Gastrocnemius medialis (tissue), 4 donors: Measurements from ENCODE around the gene SPTLC3. TPM values are rescaled to one million over a fixed set of nuclear protein-coding genes. Genes with fewer than 3 reads are reported as not detected.

Experiments
- ATAC-seq, 2 donors: fragments of 150-250 bp; one replicate each; pipeline ENCODE4 v1.9.1; 2016
- DNase-seq, 2 donors: peaks; one replicate each; pipeline ENCODE4 v3.0.0-alpha.2; 2019
- H3K27ac ChIP-seq, 4 donors: fragments of 200-600 bp; sonication (generic); 1 replicate in 1 of 4; 2 replicates in 3 of 4; pipeline ENCODE4 v1.5.1; 2016 to 2018; ENCODE audit warnings: mild to moderate bottlenecking in 2 of 4, moderate library complexity in 1 of 4
- H3K27me3 ChIP-seq, 3 donors: fragments of 200-600 bp; sonication (generic) in 2 of 3; 1 replicate in 1 of 3; 2 replicates in 2 of 3; pipeline versions ENCODE4 v1.5.1 to v1.6.0; 2016 to 2019; ENCODE audit warnings: mild to moderate bottlenecking in 1 of 3, moderate library complexity in 1 of 3
- H3K36me3 ChIP-seq, 2 donors: fragments of 200-600 bp; sonication (generic) in 1 of 2; one replicate each; pipeline ENCODE4 v1.5.1; 2017 to 2018
- H3K4me1 ChIP-seq, 2 donors: fragments of 200-600 bp; sonication (generic) in 1 of 2; one replicate each; pipeline ENCODE4 v1.5.1; 2016 to 2017; ENCODE audit warnings: mild to moderate bottlenecking in 2 of 2
- H3K4me3 ChIP-seq, 4 donors: fragments of 200-600 bp; sonication (generic) in 3 of 4; 1 replicate in 1 of 4; 2 replicates in 3 of 4; pipeline ENCODE4 v1.5.1; 2016 to 2019; ENCODE audit warnings: mild to moderate bottlenecking in 2 of 4
- H3K9me3 ChIP-seq, 3 donors: fragments of 200-600 bp; sonication (generic) in 2 of 3; 1 replicate in 1 of 3; 2 replicates in 2 of 3; pipeline ENCODE4 v1.5.1; 2016 to 2019
- POLR2A ChIP-seq, 2 donors: fragments of 450-650 bp; IDR thresholded peaks; one replicate each; pipeline ENCODE4 v1.6.1; 2017; ENCODE audit warnings: antibody characterized with exemption in 2 of 2, mild to moderate bottlenecking in 2 of 2, moderate library complexity in 2 of 2
- in situ Hi-C, 4 donors: fragments of 200-750 bp; cut with MboI; loops; one replicate each; pipeline versions ENCODE4 v1.15.0 to v1.8.0; 2017; ENCODE audit warnings: low sequenced_read_pairs in 4 of 4
- intact Hi-C: fragments of 100-400 bp; cut with DNase I; formaldehyde crosslinking; loops from one replicate; pipeline ENCODE4 v1.15.1; 2023; ENCODE audit warnings: low total_unique reads
- total RNA-seq, 4 donors: library from RNA; depleted of rRNA; stranded (reverse); fragments of >200 nt; gene quantifications; one replicate each; pipeline versions ENCODE4 v1.1.0 to v1.2.3, GENCODE V29; 2016
- TF ChIP-seq, protein P1 (sequence below), 5 experiments: fragments of 450-650 bp in 3 of 5; fragments of 200-600 bp in 2 of 5; sonication (generic) in 2 of 5; IDR thresholded peaks in 4 of 5; conservative IDR thresholded peaks in 1 of 5; 1 replicate in 4 of 5; 2 replicates in 1 of 5; pipeline ENCODE4 v1.5.1; 2016 to 2019; ENCODE audit warnings: antibody characterized with exemption in 5 of 5, mild to moderate bottlenecking in 3 of 5, moderate library complexity in 3 of 5

The SPTLC3 gene
- total RNA-seq, 4 donors from 2014 or later: 0.46 to 2.4 (median 1.2) TPM

DNA sequence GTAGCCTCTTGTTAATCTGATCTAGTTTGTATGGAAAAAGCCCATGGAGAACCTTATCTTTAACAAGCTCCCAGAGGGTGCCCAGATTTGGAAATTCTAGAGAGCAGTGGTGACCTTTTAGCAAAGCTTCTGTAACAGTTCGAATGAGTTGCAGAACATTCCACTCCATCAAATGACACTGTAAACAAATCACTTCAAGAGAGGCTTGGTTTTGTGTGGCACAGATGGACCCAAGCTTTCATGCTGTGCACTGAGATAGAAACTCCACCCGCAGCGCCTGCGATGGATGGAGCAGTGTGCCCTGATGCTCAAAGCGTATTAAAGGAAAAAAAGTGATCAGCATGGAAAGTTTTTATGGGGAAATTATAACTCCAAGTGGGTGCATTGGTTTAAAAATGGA is 157.2 kb downstream of the SPTLC3 start:
- no peak for TF ChIP-seq POLR2A (IDR thresholded peaks at IDR 0.05)
- TF ChIP-seq, protein P1, sequence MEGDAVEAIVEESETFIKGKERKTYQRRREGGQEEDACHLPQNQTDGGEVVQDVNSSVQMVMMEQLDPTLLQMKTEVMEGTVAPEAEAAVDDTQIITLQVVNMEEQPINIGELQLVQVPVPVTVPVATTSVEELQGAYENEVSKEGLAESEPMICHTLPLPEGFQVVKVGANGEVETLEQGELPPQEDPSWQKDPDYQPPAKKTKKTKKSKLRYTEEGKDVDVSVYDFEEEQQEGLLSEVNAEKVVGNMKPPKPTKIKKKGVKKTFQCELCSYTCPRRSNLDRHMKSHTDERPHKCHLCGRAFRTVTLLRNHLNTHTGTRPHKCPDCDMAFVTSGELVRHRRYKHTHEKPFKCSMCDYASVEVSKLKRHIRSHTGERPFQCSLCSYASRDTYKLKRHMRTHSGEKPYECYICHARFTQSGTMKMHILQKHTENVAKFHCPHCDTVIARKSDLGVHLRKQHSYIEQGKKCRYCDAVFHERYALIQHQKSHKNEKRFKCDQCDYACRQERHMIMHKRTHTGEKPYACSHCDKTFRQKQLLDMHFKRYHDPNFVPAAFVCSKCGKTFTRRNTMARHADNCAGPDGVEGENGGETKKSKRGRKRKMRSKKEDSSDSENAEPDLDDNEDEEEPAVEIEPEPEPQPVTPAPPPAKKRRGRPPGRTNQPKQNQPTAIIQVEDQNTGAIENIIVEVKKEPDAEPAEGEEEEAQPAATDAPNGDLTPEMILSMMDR (IDR thresholded peaks at IDR 0.05 in 4 of 5, conservative IDR thresholded peaks at IDR 0.05 in 1 of 5): no peak
- intact Hi-C loops (no loop called here), in situ Hi-C loops (no loop called here)
- Histone ChIP-seq H3K27me3 (no peaks in the 10 kb centered on the region), H3K9me3 (no peaks in the 10 kb centered on the region), H3K4me3 (no peak overlapping the region), H3K27ac (no peak overlapping the region), H3K4me1 (no peaks in the 10 kb centered on the region), H3K36me3 (no peaks in the 10 kb centered on the region)
- no peak for ATAC-seq
- DNase-seq: no peak

DNA sequence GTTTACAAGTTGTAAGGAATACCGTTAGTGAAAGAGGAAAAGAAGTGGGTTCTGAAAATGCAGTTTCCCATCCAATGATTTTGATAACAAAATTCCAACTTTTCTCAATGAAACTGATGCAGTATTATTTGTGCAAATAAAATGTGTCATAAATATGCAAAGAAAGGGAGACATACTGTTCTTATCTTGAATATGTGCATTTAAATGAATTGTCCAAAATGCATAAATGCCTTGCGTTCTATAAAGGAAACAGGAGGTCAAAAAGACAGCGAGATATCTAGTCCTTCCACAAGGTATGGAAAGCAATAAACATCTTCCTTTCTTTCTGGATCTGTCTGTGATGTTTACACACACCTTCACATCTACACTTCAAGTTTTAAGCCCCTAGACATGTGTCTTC is 157.7 kb downstream of the SPTLC3 start:
- no peak for ATAC-seq
- TF ChIP-seq, protein P1 (IDR thresholded peaks at IDR 0.05 in 4 of 5, conservative IDR thresholded peaks at IDR 0.05 in 1 of 5): no peak
- TF ChIP-seq POLR2A (IDR thresholded peaks at IDR 0.05): no peak
- in situ Hi-C loops (no loop called here), intact Hi-C loops (no loop called here)
- no peak for DNase-seq
- no peaks in the 10 kb centered on the region for H3K9me3 ChIP-seq
- H3K27me3 ChIP-seq: no peaks in the 10 kb centered on the region
- no peaks in the 10 kb centered on the region for H3K4me1 ChIP-seq
- H3K4me3 ChIP-seq: no peak overlapping the region
- H3K27ac ChIP-seq: no peak overlapping the region
- H3K36me3 ChIP-seq: no peaks in the 10 kb centered on the region

DNA sequence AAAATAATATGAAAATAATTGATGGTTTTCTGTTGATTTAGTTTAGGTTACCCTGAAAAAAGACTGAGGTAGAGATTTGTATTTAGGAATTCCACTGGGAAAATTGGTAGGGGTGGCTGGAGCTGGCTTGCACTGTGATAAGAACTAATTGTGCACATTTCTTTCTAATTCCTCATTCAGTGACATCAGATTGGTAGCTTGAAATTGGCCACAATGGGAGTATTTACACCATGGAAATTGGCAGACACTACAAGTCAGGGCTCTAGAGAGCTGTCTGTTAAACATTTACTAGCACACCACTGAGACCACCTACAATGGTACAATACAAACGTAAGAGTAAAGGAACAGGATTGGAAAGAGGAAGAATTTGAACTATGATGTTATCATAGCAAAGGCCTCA is 160.3 kb downstream of the SPTLC3 start:
- no peak for ATAC-seq
- H3K27me3 ChIP-seq: no peaks in the 10 kb centered on the region
- in situ Hi-C loops (no loop called here), intact Hi-C loops (no loop called here)
- TF ChIP-seq, protein P1 (IDR thresholded peaks at IDR 0.05 in 4 of 5, conservative IDR thresholded peaks at IDR 0.05 in 1 of 5): no peak
- no peak for TF ChIP-seq POLR2A (IDR thresholded peaks at IDR 0.05)
- no peaks in the 10 kb centered on the region for H3K9me3 ChIP-seq
- no peak overlapping the region for H3K4me3 ChIP-seq
- DNase-seq: no peak
- H3K36me3 ChIP-seq: no peaks in the 10 kb centered on the region
- no peaks in the 10 kb centered on the region for H3K4me1 ChIP-seq
- no peak overlapping the region for H3K27ac ChIP-seq

DNA sequence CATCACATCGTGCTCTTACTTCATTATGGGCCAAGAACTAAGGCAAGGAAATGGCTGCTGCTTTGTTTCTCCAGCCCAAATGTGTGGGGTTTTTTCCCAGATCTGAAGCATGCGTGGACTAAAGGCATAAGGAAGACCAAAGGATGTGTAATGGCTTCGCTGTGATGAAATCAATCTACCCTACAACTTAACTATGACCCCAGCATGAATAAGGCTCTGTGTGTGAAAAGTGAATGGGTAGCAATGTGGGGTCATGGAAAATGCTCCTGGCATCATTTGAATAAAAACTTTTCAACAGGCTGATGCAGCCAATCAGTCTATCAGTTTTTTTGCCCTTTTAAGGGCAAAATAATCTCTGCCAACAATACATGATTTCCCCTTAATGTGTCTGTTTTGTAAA is 162.0 kb downstream of the SPTLC3 start:
- intact Hi-C loops (no loop called here), in situ Hi-C loops (no loop called here)
- Histone ChIP-seq H3K4me1 (no peaks in the 10 kb centered on the region), H3K9me3 (no peaks in the 10 kb centered on the region), H3K27me3 (no peaks in the 10 kb centered on the region), H3K27ac (no peak overlapping the region), H3K4me3 (no peak overlapping the region), H3K36me3 (no peaks in the 10 kb centered on the region)
- ATAC-seq (no peak), DNase-seq (no peak)
- no peak for TF ChIP-seq POLR2A (IDR thresholded peaks at IDR 0.05)
- TF ChIP-seq, protein P1 (IDR thresholded peaks at IDR 0.05 in 4 of 5, conservative IDR thresholded peaks at IDR 0.05 in 1 of 5): no peak

DNA sequence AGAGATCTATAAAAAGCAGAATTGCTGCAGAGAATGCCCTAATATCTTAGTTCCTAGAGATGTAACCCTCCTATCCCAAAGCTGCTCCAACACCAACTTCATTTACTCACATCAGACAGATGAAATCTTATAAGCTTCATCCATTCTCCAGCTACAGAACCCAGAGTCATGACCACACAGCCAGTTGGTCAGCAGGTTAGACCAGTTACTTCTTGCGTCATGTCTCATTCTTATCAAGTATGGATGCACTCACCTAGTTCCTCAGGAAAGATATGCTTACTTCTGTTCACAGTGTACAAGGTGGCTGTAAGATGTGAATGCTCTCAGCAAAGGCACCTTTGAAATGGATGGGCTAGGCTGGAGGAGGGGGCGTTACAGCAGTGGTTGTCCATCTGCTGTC is 164.4 kb downstream of the SPTLC3 start:
- Histone ChIP-seq H3K4me3 (no peak overlapping the region), H3K36me3 (no peaks in the 10 kb centered on the region), H3K27ac (no peak overlapping the region), H3K27me3 (no peaks in the 10 kb centered on the region), H3K9me3 (no peaks in the 10 kb centered on the region), H3K4me1 (no peaks in the 10 kb centered on the region)
- DNase-seq (no peak), ATAC-seq (no peak)
- intact Hi-C loops: no loop called here
- in situ Hi-C loops: no loop called here
- TF ChIP-seq, protein P1 (IDR thresholded peaks at IDR 0.05 in 4 of 5, conservative IDR thresholded peaks at IDR 0.05 in 1 of 5): no peak
- no peak for TF ChIP-seq POLR2A (IDR thresholded peaks at IDR 0.05)
